Ishikawa (cell line): ENCODE data around the gene ASIP.

Experiments
- CEBPB ChIP-seq: IDR thresholded peaks from 2 replicates; pipeline ENCODE4 v1.6.1; 2012
- CREB1 ChIP-seq: IDR thresholded peaks from 2 replicates; pipeline ENCODE4 v1.6.1; 2012; ENCODE audit warnings: low read depth
- EGR1 ChIP-seq: IDR thresholded peaks from 2 replicates; pipeline ENCODE4 v1.6.1; 2012
- EP300 ChIP-seq: IDR thresholded peaks from 2 replicates; pipeline ENCODE4 v1.6.1; 2012; ENCODE audit warnings: borderline replicate concordance
- FOXM1 ChIP-seq: IDR thresholded peaks from 2 replicates; pipeline ENCODE4 v1.6.1; 2012; ENCODE audit warnings: low read depth, borderline replicate concordance
- NFIC ChIP-seq: IDR thresholded peaks from 2 replicates; pipeline ENCODE4 v1.6.1; 2012
- RAD21 ChIP-seq: IDR thresholded peaks from 2 replicates; pipeline ENCODE4 v1.6.1; 2012; ENCODE audit warnings: low read depth
- TAF1 ChIP-seq: IDR thresholded peaks from 2 replicates; pipeline ENCODE4 v1.6.1; 2012; ENCODE audit warnings: low read depth, mild to moderate bottlenecking
- TCF12 ChIP-seq: IDR thresholded peaks from 2 replicates; pipeline ENCODE4 v1.6.1; 2012; ENCODE audit warnings: low read depth
- TEAD4 ChIP-seq: IDR thresholded peaks from 2 replicates; pipeline ENCODE4 v1.6.1; 2012
- USF1 ChIP-seq: IDR thresholded peaks from 2 replicates; pipeline ENCODE4 v1.6.1; 2012
- YY1 ChIP-seq: IDR thresholded peaks from 2 replicates; pipeline ENCODE4 v1.6.1; 2012; ENCODE audit warnings: low read depth
- ZBTB7A ChIP-seq: IDR thresholded peaks from 2 replicates; pipeline ENCODE4 v1.6.1; 2012; ENCODE audit warnings: low read depth
- TF ChIP-seq, protein P1 (sequence below): IDR thresholded peaks from 2 replicates; pipeline ENCODE4 v1.6.1; 2012; ENCODE audit warnings: low read depth, mild to moderate bottlenecking
- TF ChIP-seq, protein P2 (sequence below): IDR thresholded peaks from 2 replicates; pipeline ENCODE4 v1.6.1; 2012

ASIP gene

GRCh38 chr20:34264141-34264540 is 22.9 kb downstream of the ASIP start:
- TF ChIP-seq, protein P1, sequence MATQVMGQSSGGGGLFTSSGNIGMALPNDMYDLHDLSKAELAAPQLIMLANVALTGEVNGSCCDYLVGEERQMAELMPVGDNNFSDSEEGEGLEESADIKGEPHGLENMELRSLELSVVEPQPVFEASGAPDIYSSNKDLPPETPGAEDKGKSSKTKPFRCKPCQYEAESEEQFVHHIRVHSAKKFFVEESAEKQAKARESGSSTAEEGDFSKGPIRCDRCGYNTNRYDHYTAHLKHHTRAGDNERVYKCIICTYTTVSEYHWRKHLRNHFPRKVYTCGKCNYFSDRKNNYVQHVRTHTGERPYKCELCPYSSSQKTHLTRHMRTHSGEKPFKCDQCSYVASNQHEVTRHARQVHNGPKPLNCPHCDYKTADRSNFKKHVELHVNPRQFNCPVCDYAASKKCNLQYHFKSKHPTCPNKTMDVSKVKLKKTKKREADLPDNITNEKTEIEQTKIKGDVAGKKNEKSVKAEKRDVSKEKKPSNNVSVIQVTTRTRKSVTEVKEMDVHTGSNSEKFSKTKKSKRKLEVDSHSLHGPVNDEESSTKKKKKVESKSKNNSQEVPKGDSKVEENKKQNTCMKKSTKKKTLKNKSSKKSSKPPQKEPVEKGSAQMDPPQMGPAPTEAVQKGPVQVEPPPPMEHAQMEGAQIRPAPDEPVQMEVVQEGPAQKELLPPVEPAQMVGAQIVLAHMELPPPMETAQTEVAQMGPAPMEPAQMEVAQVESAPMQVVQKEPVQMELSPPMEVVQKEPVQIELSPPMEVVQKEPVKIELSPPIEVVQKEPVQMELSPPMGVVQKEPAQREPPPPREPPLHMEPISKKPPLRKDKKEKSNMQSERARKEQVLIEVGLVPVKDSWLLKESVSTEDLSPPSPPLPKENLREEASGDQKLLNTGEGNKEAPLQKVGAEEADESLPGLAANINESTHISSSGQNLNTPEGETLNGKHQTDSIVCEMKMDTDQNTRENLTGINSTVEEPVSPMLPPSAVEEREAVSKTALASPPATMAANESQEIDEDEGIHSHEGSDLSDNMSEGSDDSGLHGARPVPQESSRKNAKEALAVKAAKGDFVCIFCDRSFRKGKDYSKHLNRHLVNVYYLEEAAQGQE: no peak
- no peak for TF ChIP-seq NFIC
- TF ChIP-seq EP300: no peak
- TF ChIP-seq, protein P2, sequence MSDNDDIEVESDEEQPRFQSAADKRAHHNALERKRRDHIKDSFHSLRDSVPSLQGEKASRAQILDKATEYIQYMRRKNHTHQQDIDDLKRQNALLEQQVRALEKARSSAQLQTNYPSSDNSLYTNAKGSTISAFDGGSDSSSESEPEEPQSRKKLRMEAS: no peak
- TF ChIP-seq USF1: no peak
- TF ChIP-seq CREB1: no peak
- no peak for TF ChIP-seq EGR1
- no peak for TF ChIP-seq TCF12
- TF ChIP-seq TEAD4: no peak
- TF ChIP-seq CEBPB: no peak
- no peak for TF ChIP-seq FOXM1
- TF ChIP-seq TAF1: no peak
- TF ChIP-seq YY1: no peak
- no peak for TF ChIP-seq RAD21
- TF ChIP-seq ZBTB7A: no peak

GRCh38 chr20:34268145-34268544 is 26.9 kb downstream of the ASIP start:
- TF ChIP-seq TAF1: no peak
- no peak for TF ChIP-seq FOXM1
- no peak for TF ChIP-seq EGR1
- TF ChIP-seq YY1: no peak
- TF ChIP-seq CREB1: no peak
- no peak for TF ChIP-seq USF1
- no peak for TF ChIP-seq EP300
- TF ChIP-seq RAD21: no peak
- TF ChIP-seq, protein P2: no peak
- no peak for TF ChIP-seq TCF12

- TF ChIP-seq USF1 (no peak), EGR1 (no peak), EP300 (no peak), NFIC (no peak), TAF1 (no peak), RAD21 (no peak), CREB1 (no peak), CEBPB (no peak), TCF12 (no peak), TEAD4 (no peak), ZBTB7A (no peak)
- TF ChIP-seq, protein P1: no peak
These were observed 27.8 kb downstream of the ASIP start for GRCh38 chr20:34268851-34269636.

- TF ChIP-seq CREB1 (no peak), RAD21 (no peak), TCF12 (no peak), TAF1 (no peak), EP300 (no peak), FOXM1 (no peak), TEAD4 (no peak), USF1 (no peak), NFIC (no peak), ZBTB7A (no peak), EGR1 (no peak)
- TF ChIP-seq, protein P2: no peak
- TF ChIP-seq, protein P1: no peak
These were observed 28.9 kb downstream of the ASIP start for GRCh38 chr20:34269996-34270627.
